ENCODE data around the gene PRKN. TPM values are rescaled to one million over a fixed set of nuclear protein-coding genes. Genes with fewer than 3 reads are reported as not detected.

Gene PRKN
- total and polyA plus RNA-seq, 2 experiments from 2014 or later, result 11.7 to 28.1 TPM

GRCh38 chr6:161373905-161374451 lies 1353.6 kb downstream of the PRKN start:
- Histone ChIP-seq H3K4me1 (ENCODE audit: low read depth) (no peaks in the 10 kb centered on the region), H3K4me3 (no peak overlapping the region), H3K9me3 (ENCODE audit: low read depth) (no peaks in the 10 kb centered on the region), H3K27me3 (no peaks in the 10 kb centered on the region), H3K36me3 (no peaks in the 10 kb centered on the region), H3K27ac (no peak overlapping the region)
- TF ChIP-seq, protein P1, sequence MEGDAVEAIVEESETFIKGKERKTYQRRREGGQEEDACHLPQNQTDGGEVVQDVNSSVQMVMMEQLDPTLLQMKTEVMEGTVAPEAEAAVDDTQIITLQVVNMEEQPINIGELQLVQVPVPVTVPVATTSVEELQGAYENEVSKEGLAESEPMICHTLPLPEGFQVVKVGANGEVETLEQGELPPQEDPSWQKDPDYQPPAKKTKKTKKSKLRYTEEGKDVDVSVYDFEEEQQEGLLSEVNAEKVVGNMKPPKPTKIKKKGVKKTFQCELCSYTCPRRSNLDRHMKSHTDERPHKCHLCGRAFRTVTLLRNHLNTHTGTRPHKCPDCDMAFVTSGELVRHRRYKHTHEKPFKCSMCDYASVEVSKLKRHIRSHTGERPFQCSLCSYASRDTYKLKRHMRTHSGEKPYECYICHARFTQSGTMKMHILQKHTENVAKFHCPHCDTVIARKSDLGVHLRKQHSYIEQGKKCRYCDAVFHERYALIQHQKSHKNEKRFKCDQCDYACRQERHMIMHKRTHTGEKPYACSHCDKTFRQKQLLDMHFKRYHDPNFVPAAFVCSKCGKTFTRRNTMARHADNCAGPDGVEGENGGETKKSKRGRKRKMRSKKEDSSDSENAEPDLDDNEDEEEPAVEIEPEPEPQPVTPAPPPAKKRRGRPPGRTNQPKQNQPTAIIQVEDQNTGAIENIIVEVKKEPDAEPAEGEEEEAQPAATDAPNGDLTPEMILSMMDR (IDR thresholded peaks at IDR 0.05; ENCODE audit: low read depth, low read length), result peak; percentile 99
- peak; percentile 71 to 76 for DNase-seq (ENCODE audit: low read depth in 1 of 2, low spot score in 1 of 2)

- H3K27ac ChIP-seq, result no peak overlapping the region
- H3K27me3 ChIP-seq, result no peaks in the 10 kb centered on the region
- no peak overlapping the region for H3K4me3 ChIP-seq
- H3K4me1 ChIP-seq (ENCODE audit: low read depth), result no peaks in the 10 kb centered on the region
- H3K9me3 ChIP-seq (ENCODE audit: low read depth), result no peaks in the 10 kb centered on the region
- no peak for DNase-seq (ENCODE audit: low read depth in 1 of 2, low spot score in 1 of 2)
- H3K36me3 ChIP-seq, result no peaks in the 10 kb centered on the region
- TF ChIP-seq, protein P1 (IDR thresholded peaks at IDR 0.05; ENCODE audit: low read depth, low read length), result no peak
Observed at GRCh38 chr6:161372422-161372793, 1355.2 kb downstream of the PRKN start.

GRCh38 chr6:161370880-161371279 lies 1356.7 kb downstream of the PRKN start:
- no peak overlapping the region for H3K27ac ChIP-seq
- TF ChIP-seq, protein P1 (IDR thresholded peaks at IDR 0.05; ENCODE audit: low read depth, low read length), result peak; percentile 91
- H3K36me3 ChIP-seq, result no peaks in the 10 kb centered on the region
- H3K4me3 ChIP-seq, result no peak overlapping the region
- no peaks in the 10 kb centered on the region for H3K4me1 ChIP-seq (ENCODE audit: low read depth)
- DNase-seq (ENCODE audit: low read depth in 1 of 2, low spot score in 1 of 2), result peak; percentile 67 to 86
- H3K27me3 ChIP-seq, result no peaks in the 10 kb centered on the region
- no peaks in the 10 kb centered on the region for H3K9me3 ChIP-seq (ENCODE audit: low read depth)

DNA sequence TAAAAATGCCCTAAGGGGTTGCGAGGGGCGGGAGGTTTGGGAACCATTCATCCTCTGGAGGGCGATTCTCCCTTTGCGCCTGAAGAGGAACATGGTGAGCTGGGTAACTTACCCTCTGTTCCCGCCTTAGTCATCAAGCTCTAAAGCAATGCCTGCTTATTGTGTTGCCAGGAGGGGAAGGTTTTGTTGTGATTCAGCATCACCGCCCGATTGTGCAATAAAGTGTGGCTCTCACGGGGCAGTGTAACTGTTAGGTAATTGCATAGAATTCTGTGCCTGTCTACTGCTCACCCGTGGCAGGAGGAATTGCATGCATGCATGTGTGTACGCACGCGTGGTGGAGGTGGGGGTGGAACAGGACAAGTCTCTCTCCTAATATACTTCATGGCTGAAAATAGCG lies 1358.2 kb downstream of the PRKN start:
- peak in 1 of 2 donors; percentile 93 for DNase-seq (ENCODE audit: low read depth in 1 of 2, low spot score in 1 of 2)
- H3K4me1 ChIP-seq (ENCODE audit: low read depth), result no peaks in the 10 kb centered on the region
- H3K4me3 ChIP-seq, result no peak overlapping the region
- TF ChIP-seq, protein P1 (IDR thresholded peaks at IDR 0.05; ENCODE audit: low read depth, low read length), result no peak
- no peaks in the 10 kb centered on the region for H3K9me3 ChIP-seq (ENCODE audit: low read depth)
- H3K27me3 ChIP-seq, result no peaks in the 10 kb centered on the region
- H3K36me3 ChIP-seq, result no peaks in the 10 kb centered on the region
- no peak overlapping the region for H3K27ac ChIP-seq

DNA sequence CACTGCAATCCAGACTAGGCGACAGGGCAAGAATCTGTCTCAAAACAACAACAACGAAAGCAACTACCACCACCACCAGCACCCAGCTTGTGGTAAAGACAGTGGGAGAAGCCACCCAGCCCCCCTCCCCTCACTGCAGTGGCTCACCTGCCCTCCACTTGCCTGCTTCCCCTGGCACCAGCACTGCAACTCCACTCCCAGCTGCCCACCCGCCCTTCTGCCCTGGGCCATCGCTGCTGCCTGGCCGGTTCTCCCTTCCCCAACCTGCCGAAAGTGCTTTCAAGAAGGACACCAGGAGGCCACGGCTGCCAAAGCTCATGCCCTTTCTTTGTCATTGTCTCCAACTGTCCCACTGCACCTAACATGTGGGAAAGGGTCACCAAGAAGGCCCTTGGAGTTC lies 1359.1 kb downstream of the PRKN start:
- H3K4me3 ChIP-seq, result no peak overlapping the region
- TF ChIP-seq, protein P1 (IDR thresholded peaks at IDR 0.05; ENCODE audit: low read depth, low read length), result no peak
- no peaks in the 10 kb centered on the region for H3K4me1 ChIP-seq (ENCODE audit: low read depth)
- H3K36me3 ChIP-seq, result no peaks in the 10 kb centered on the region
- H3K27ac ChIP-seq, result no peak overlapping the region
- H3K9me3 ChIP-seq (ENCODE audit: low read depth), result no peaks in the 10 kb centered on the region
- no peak for DNase-seq (ENCODE audit: low read depth in 1 of 2, low spot score in 1 of 2)
- no peaks in the 10 kb centered on the region for H3K27me3 ChIP-seq
